Loucy (cell line): ENCODE results near the gene ZFYVE1.
"Not testable (repeated sequence)": the region's sequence is repeated elsewhere in the genome, so short reads cannot be mapped to it uniquely, and the experiment has no call there.

ENCODE experiments used
- EZH2phosphoT487 ChIP-seq: fragments of 200-600 bp; IDR thresholded peaks from 2 replicates; pipeline ENCODE4 v1.6.1; 2018; ENCODE audit warnings: antibody characterized with exemption, mild to moderate bottlenecking, moderate library complexity, borderline replicate concordance
- TF ChIP-seq, protein P1 (sequence below): fragments of 200-600 bp; sonication (generic); conservative IDR thresholded peaks from 2 replicates; pipeline ENCODE4 v1.5.1; 2014; ENCODE audit warnings: mild to moderate bottlenecking, antibody characterized with exemption, low read length

DNA sequence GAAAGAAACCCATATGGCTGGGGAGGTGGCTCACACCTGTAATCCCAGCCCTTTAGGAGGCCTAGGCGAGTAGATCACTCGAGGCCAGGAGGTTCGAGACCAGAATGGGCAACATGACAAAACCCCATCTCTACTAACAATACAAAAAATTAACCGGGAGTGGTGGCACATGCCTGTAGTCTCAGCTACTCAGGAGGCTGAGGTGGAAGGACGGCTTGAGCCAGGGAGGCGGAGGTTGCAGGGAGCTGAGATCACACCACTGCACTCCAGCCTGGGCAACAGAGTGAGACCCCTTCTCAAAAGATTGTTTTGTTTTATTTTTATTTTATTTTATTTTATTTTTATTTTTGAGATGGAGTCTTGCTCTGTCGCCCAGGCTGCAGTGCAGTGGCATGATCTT, 15.7 kb downstream of the ZFYVE1 start:
- TF ChIP-seq, protein P1, sequence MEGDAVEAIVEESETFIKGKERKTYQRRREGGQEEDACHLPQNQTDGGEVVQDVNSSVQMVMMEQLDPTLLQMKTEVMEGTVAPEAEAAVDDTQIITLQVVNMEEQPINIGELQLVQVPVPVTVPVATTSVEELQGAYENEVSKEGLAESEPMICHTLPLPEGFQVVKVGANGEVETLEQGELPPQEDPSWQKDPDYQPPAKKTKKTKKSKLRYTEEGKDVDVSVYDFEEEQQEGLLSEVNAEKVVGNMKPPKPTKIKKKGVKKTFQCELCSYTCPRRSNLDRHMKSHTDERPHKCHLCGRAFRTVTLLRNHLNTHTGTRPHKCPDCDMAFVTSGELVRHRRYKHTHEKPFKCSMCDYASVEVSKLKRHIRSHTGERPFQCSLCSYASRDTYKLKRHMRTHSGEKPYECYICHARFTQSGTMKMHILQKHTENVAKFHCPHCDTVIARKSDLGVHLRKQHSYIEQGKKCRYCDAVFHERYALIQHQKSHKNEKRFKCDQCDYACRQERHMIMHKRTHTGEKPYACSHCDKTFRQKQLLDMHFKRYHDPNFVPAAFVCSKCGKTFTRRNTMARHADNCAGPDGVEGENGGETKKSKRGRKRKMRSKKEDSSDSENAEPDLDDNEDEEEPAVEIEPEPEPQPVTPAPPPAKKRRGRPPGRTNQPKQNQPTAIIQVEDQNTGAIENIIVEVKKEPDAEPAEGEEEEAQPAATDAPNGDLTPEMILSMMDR, result not testable (repeated sequence)
- not testable (repeated sequence) for TF ChIP-seq EZH2phosphoT487
